Endothelial cell of umbilical vein (primary cell): ENCODE measurements around the gene PRDM10. TPM values are rescaled to one million over a fixed set of nuclear protein-coding genes. Genes with fewer than 3 reads are reported as not detected.

Source experiments
- BruUV-seq: library from RNA; stranded (reverse); fragments of 400-500 nt; replicated peaks from 2 replicates; lab custom pipeline; 2021; lab: Mats Ljungman, UMichigan
- CTCF ChIA-PET: fragments of 300-600, 350-600 bp; sonication (Branson Sonifier 250); formaldehyde crosslinking; loops from one replicate; lab custom pipeline; 2021; ENCODE audit warnings: antibody characterized with exemption, inconsistent platforms; lab: Charles Lee
- POLR2A ChIA-PET: fragments of 300-600, 350-600 bp; sonication (Branson Sonifier 250); formaldehyde crosslinking; loops from one replicate; lab custom pipeline; 2021; ENCODE audit warnings: antibody characterized with exemption, inconsistent platforms; lab: Charles Lee
- DNase-seq: peaks from one replicate; pipeline ENCODE4 v3.0.0-alpha.2; 2011; ENCODE audit warnings: low read depth, low spot score
- FAIRE-seq: peaks from 2 replicates; lab custom pipeline; 2011; peaks lifted over from hg19 to GRCh38; lab: Jason Lieb, UNC
- H2AFZ ChIP-seq: 2 replicates; pipeline ENCODE4 v1.6.0; 2012; ENCODE audit warnings: low read depth, low read length, control low read depth, inconsistent platforms
- H3K27ac ChIP-seq: 2 replicates; pipeline ENCODE4 v1.5.1; 2011; ENCODE audit warnings: low read depth, mild to moderate bottlenecking, control low read depth, low read length, moderate library complexity; ENCODE audit not compliant: insufficient read depth
- H3K27me3 ChIP-seq, 2 experiments: 2 replicates each; pipeline versions ENCODE4 v1.6.0 to v1.6.1; 2011; ENCODE audit warnings: low read length in 2 of 2, mixed read lengths in 1 of 2; ENCODE audit not compliant: control insufficient read depth in 2 of 2, insufficient read depth in 2 of 2
- H3K36me3 ChIP-seq, 2 experiments: 2 replicates in 1 of 2; 3 replicates in 1 of 2; pipeline ENCODE4 v1.5.1; 2011; ENCODE audit warnings: low read length in 2 of 2, mild to moderate bottlenecking in 1 of 2, moderate library complexity in 1 of 2; ENCODE audit not compliant: control insufficient read depth in 2 of 2, insufficient read depth in 2 of 2; ENCODE audit errors: extremely low read depth in 1 of 2
- H3K4me1 ChIP-seq: 3 replicates; pipeline ENCODE4 v1.5.1; 2011; ENCODE audit warnings: mild to moderate bottlenecking, low read length; ENCODE audit not compliant: control insufficient read depth, insufficient read depth; ENCODE audit errors: extremely low read depth
- H3K4me2 ChIP-seq: 2 replicates; pipeline ENCODE4 v1.6.1; 2011; ENCODE audit warnings: low read length, control low read depth, mixed read lengths; ENCODE audit not compliant: insufficient read depth
- H3K4me3 ChIP-seq, 3 experiments: fragments of 200-600 bp in 1 of 3; sonication (generic), shearing (Covaris generic) in 1 of 3; replicated peaks in 1 of 3; 2 replicates each; pipeline ENCODE4 v1.5.1; 2011 to 2016; ENCODE audit warnings: control low read depth in 3 of 3, low read length in 3 of 3, mild to moderate bottlenecking in 2 of 3, inconsistent platforms in 1 of 3, low read depth in 1 of 3, moderate library complexity in 1 of 3; ENCODE audit not compliant: insufficient read depth in 1 of 3
- H3K79me2 ChIP-seq: 2 replicates; pipeline ENCODE4 v1.6.0; 2012; ENCODE audit warnings: low read length, inconsistent platforms; ENCODE audit not compliant: control insufficient read depth, insufficient read depth
- H3K9ac ChIP-seq: replicated peaks from 2 replicates; pipeline ENCODE3; 2011; ENCODE audit warnings: low read length, control low read depth; ENCODE audit not compliant: insufficient read depth; ENCODE audit errors: extremely low read depth
- H3K9me1 ChIP-seq: replicated peaks from 3 replicates; pipeline ENCODE4 v1.6.0; 2011; ENCODE audit warnings: mild to moderate bottlenecking, low read length; ENCODE audit not compliant: control insufficient read depth, insufficient read depth; ENCODE audit errors: extremely low read depth
- H3K9me3 ChIP-seq: replicated peaks from 2 replicates; pipeline ENCODE4 v1.5.1; 2012; ENCODE audit warnings: low read length, inconsistent platforms; ENCODE audit not compliant: control insufficient read depth, insufficient read depth
- H4K20me1 ChIP-seq: replicated peaks from 2 replicates; pipeline ENCODE3; 2011; ENCODE audit warnings: mild to moderate bottlenecking, low read length; ENCODE audit not compliant: control insufficient read depth, insufficient read depth; ENCODE audit errors: extremely low read depth
- EZH2 ChIP-seq: IDR thresholded peaks from 2 replicates; pipeline ENCODE4 v1.6.1; 2012; ENCODE audit warnings: borderline replicate concordance, low read depth, mild to moderate bottlenecking, moderate library complexity, low read length, inconsistent platforms; ENCODE audit not compliant: severe bottlenecking
- FOS ChIP-seq: IDR thresholded peaks from 2 replicates; pipeline ENCODE4 v1.6.1; 2011; ENCODE audit warnings: mild to moderate bottlenecking, low read length, moderate library complexity, borderline replicate concordance; ENCODE audit not compliant: insufficient read depth
- GATA2 ChIP-seq: IDR thresholded peaks from 2 replicates; pipeline ENCODE4 v1.7.0; 2011; ENCODE audit warnings: low read depth, mild to moderate bottlenecking, moderate library complexity, mixed read lengths, low read length; ENCODE audit not compliant: insufficient read length, insufficient read depth
- JUN ChIP-seq: IDR thresholded peaks from 2 replicates; pipeline ENCODE4 v1.6.1; 2011; ENCODE audit warnings: borderline replicate concordance, low read depth; ENCODE audit not compliant: insufficient read length, insufficient read depth
- MAX ChIP-seq: IDR thresholded peaks from 2 replicates; pipeline ENCODE4 v1.6.1; 2011; ENCODE audit not compliant: insufficient read depth, insufficient read length
- MYC ChIP-seq: IDR thresholded peaks from one replicate; pipeline ENCODE4 v1.6.1; 2011; ENCODE audit warnings: mild to moderate bottlenecking, low read depth, low read length
- POLR2A ChIP-seq: IDR thresholded peaks from 2 replicates; pipeline ENCODE4 v1.6.1; 2012; ENCODE audit warnings: low read depth, mild to moderate bottlenecking, control low read depth, low read length
- POLR2AphosphoS5 ChIP-seq: IDR thresholded peaks from 2 replicates; pipeline ENCODE4 v1.6.1; 2012; ENCODE audit warnings: low read depth, mild to moderate bottlenecking, control low read depth, low read length, moderate library complexity; ENCODE audit not compliant: insufficient read depth
- dilution Hi-C: fragments of 300-500 bp; cut with MboI; formaldehyde crosslinking; loops from one replicate; pipeline ENCODE4 v1.15.0; 2019; ENCODE audit warnings: low sequenced_read_pairs; ENCODE audit not compliant: extremely low pct_ligation_motif_present
- intact Hi-C: fragments of 100-400 bp; cut with micrococcal nuclease; formaldehyde crosslinking; loops from one replicate; pipeline ENCODE4 v1.10.0; 2022
- polyA plus RNA-seq, 4 experiments: library from polyadenylated mRNA; depleted of rRNA in 3 of 4; stranded (reverse) in 3 of 4; unstranded in 1 of 4; fragments of >200 nt; gene quantifications; 2 replicates each; pipeline versions ENCODE4 v1.2.1 to v1.2.3, GENCODE V29; 2011 to 2012; ENCODE audit warnings: missing spikeins in 1 of 4
- total RNA-seq: library from RNA; stranded (reverse); gene quantifications from 2 replicates; pipeline ENCODE4 v1.2.3, GENCODE V29; 2021
- TF ChIP-seq, protein P1 (sequence below), 2 donors: IDR thresholded peaks; 1 replicate in 1 of 2; 2 replicates in 1 of 2; pipeline ENCODE4 v1.5.1; 2011; ENCODE audit warnings: low read length in 2 of 2, mild to moderate bottlenecking in 2 of 2, moderate library complexity in 2 of 2, control low read depth in 1 of 2, inconsistent platforms in 1 of 2, low read depth in 1 of 2; ENCODE audit not compliant: insufficient read depth in 1 of 2; ENCODE audit errors: extremely low read depth in 1 of 2

The PRDM10 gene
- total and polyA plus RNA-seq, 2 donors (not counting 3 experiments of a cell fraction or from before 2014, with no cell fraction given) = 9.6 to 13.0 TPM

DNA sequence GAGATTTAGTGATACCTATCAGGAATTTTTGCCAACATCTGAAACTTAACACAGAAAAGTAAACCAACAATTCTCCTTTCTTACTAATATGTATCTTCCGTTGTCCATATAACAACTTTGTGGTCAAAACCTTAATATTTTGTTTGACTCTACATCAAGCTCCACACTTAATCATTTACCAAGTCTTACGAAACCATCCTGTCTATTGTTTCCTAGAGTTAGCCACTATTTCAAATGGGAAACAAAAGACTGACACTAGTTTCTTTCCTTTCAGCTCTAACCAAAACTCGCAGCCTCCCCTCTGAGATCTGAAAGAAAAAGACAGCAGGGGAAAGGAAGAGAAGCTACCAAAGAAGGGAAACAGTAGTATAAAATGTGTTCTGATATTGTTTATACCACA, 26.5 kb upstream of the PRDM10 start:
- intact Hi-C loops (no loop called here), dilution Hi-C loops (no loop called here)
- no peaks in the 10 kb centered on the region for H3K27me3 ChIP-seq
- POLR2A ChIA-PET = no interaction called here
- H3K9me1 ChIP-seq = no peaks in the 10 kb centered on the region
- no peaks in the 10 kb centered on the region for H3K9me3 ChIP-seq
- no peak overlapping the region for H3K9ac ChIP-seq
- peaks cover 7% of the 10 kb centered on the region for H3K4me1 ChIP-seq
- DNase-seq (no peak), FAIRE-seq (no peak)
- H3K79me2 ChIP-seq = no peaks in the 10 kb centered on the region
- no peak overlapping the region for H3K4me3 ChIP-seq
- CTCF ChIA-PET = no interaction called here
- no peak overlapping the region for H3K27ac ChIP-seq
- H3K36me3 ChIP-seq = no peaks in the 10 kb centered on the region
- H3K4me2 ChIP-seq = no peak overlapping the region
- no TSS peak for BruUV-seq
- no peaks in the 10 kb centered on the region for H4K20me1 ChIP-seq
- H2AFZ ChIP-seq = no peak overlapping the region
- TF ChIP-seq MAX = no peak
- TF ChIP-seq POLR2A = no peak
- TF ChIP-seq JUN = no peak
- no peak for TF ChIP-seq FOS
- TF ChIP-seq EZH2 = no peak
- TF ChIP-seq, protein P1, sequence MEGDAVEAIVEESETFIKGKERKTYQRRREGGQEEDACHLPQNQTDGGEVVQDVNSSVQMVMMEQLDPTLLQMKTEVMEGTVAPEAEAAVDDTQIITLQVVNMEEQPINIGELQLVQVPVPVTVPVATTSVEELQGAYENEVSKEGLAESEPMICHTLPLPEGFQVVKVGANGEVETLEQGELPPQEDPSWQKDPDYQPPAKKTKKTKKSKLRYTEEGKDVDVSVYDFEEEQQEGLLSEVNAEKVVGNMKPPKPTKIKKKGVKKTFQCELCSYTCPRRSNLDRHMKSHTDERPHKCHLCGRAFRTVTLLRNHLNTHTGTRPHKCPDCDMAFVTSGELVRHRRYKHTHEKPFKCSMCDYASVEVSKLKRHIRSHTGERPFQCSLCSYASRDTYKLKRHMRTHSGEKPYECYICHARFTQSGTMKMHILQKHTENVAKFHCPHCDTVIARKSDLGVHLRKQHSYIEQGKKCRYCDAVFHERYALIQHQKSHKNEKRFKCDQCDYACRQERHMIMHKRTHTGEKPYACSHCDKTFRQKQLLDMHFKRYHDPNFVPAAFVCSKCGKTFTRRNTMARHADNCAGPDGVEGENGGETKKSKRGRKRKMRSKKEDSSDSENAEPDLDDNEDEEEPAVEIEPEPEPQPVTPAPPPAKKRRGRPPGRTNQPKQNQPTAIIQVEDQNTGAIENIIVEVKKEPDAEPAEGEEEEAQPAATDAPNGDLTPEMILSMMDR (IDR thresholded peaks at IDR 0.05; ENCODE audit: extremely low read depth in 1 of 2, insufficient read depth in 1 of 2, low read depth in 1 of 2, low read length in 2 of 2) = no peak
- TF ChIP-seq POLR2AphosphoS5 = no peak
- TF ChIP-seq MYC = no peak
- TF ChIP-seq GATA2 = no peak
